HCT116 (cell line): ENCODE results near the gene KCNAB3. TPM values are rescaled to one million over a fixed set of nuclear protein-coding genes. Genes with fewer than 3 reads are reported as not detected.

ENCODE experiments used
- ATAC-seq: fragments of 200-7000 bp; cut with Tn5 transposase; 2 replicates; pipeline ENCODE4 v1.9.1; 2020; ENCODE audit warnings: mild to moderate bottlenecking, moderate library complexity
- BruUV-seq: library from RNA; stranded (reverse); fragments of 400-500 nt; replicated peaks from 2 replicates; lab custom pipeline; 2021; lab: Mats Ljungman, UMichigan
- CTCF ChIA-PET: fragments of 300-600 bp; sonication (Branson Sonifier 250); formaldehyde crosslinking; loops from one replicate; lab custom pipeline; 2021; ENCODE audit warnings: antibody characterized with exemption; lab: Charles Lee
- POLR2A ChIA-PET: fragments of 300-600, 350-600 bp; sonication (Branson Sonifier 250); formaldehyde crosslinking; loops from one replicate; lab custom pipeline; 2021; ENCODE audit warnings: antibody characterized with exemption; lab: Charles Lee
- RAD21 ChIA-PET, 2 experiments: fragments of 300-600 bp; sonication (Branson Sonifier 250); formaldehyde crosslinking; loops; one replicate each; lab custom pipeline; 2023; ENCODE audit warnings: low total read pairs in 2 of 2; ENCODE audit not compliant: uncharacterized antibody in 2 of 2, unreplicated experiment in 2 of 2, low non-redundant PET in 1 of 2; lab: Charles Lee
- DNase-seq: peaks from one replicate; pipeline ENCODE4 v3.0.0-alpha.2; 2010; ENCODE audit warnings: low read depth, low spot score
- H2AFZ ChIP-seq: fragments of 200-600 bp; shearing (Covaris generic), sonication (generic); 2 replicates; pipeline ENCODE4 v1.6.1; 2017; ENCODE audit warnings: low read depth, mixed run types, mixed read lengths, antibody characterized with exemption, low read length; ENCODE audit not compliant: poor library complexity, severe bottlenecking
- H3K27ac ChIP-seq: 2 replicates; pipeline ENCODE4 v1.5.1; 2012; ENCODE audit warnings: low read depth, low read length
- H3K27me3 ChIP-seq: fragments of 200-600 bp; sonication (generic); 2 replicates; pipeline ENCODE4 v1.6.1; 2016; ENCODE audit warnings: mixed run types, low read length, mixed read lengths; ENCODE audit not compliant: insufficient read depth
- H3K36me3 ChIP-seq, 2 experiments: fragments of 200-500 bp in 1 of 2; fragments of 200-600 bp in 1 of 2; sonication (Bioruptor generic) in 1 of 2; sonication (generic) in 1 of 2; 2 replicates each; pipeline versions ENCODE4 v1.5.1 to v1.6.1; 2014 to 2016; ENCODE audit warnings: low read length in 2 of 2, inconsistent platforms in 1 of 2, mixed read lengths in 1 of 2, mixed run types in 1 of 2; ENCODE audit not compliant: insufficient read depth in 2 of 2, control insufficient read depth in 1 of 2
- H3K4me1 ChIP-seq, 2 experiments: fragments of 200-600 bp in 1 of 2; sonication (generic) in 1 of 2; 2 replicates each; pipeline versions ENCODE4 v1.5.1 to v1.6.1; 2012 to 2017; ENCODE audit warnings: low read length in 2 of 2, inconsistent platforms in 1 of 2, mild to moderate bottlenecking in 1 of 2, mixed read lengths in 1 of 2, mixed run types in 1 of 2, moderate library complexity in 1 of 2; ENCODE audit not compliant: insufficient read depth in 2 of 2, control insufficient read depth in 1 of 2
- H3K4me2 ChIP-seq: fragments of 200-600 bp; sonication (generic); 2 replicates; pipeline ENCODE4 v1.6.1; 2017; ENCODE audit warnings: mixed run types, low read length, mixed read lengths
- H3K4me3 ChIP-seq, 2 experiments: fragments of 200-600 bp in 1 of 2; sonication (generic) in 1 of 2; replicated peaks in 1 of 2; 2 replicates each; pipeline ENCODE4 v1.5.1; 2011 to 2016; ENCODE audit warnings: low read length in 2 of 2, control low read depth in 1 of 2, low read depth in 1 of 2, mild to moderate bottlenecking in 1 of 2, mixed read lengths in 1 of 2, mixed run types in 1 of 2
- H3K79me2 ChIP-seq: fragments of 200-600 bp; sonication (generic); 2 replicates; pipeline ENCODE4 v1.6.1; 2017; ENCODE audit warnings: mild to moderate bottlenecking, mixed run types, low read length, moderate library complexity, mixed read lengths; ENCODE audit not compliant: insufficient read depth
- H3K9ac ChIP-seq: fragments of 200-600 bp; sonication (generic); 2 replicates; pipeline ENCODE4 v1.6.1; 2016; ENCODE audit warnings: low read length, mixed read lengths
- H3K9me2 ChIP-seq: fragments of 200-600 bp; sonication (generic), shearing (Covaris generic); 2 replicates; pipeline ENCODE4 v1.6.1; 2017; ENCODE audit warnings: mixed run types, mild to moderate bottlenecking, moderate library complexity; ENCODE audit not compliant: insufficient read depth
- H3K9me3 ChIP-seq, 2 experiments: fragments of 200-500 bp in 1 of 2; fragments of 200-600 bp in 1 of 2; sonication (Bioruptor generic) in 1 of 2; sonication (generic) in 1 of 2; 2 replicates each; pipeline ENCODE4 v1.6.1; 2014 to 2017; ENCODE audit warnings: low read length in 2 of 2, mixed read lengths in 2 of 2, inconsistent platforms in 1 of 2, low read depth in 1 of 2, mild to moderate bottlenecking in 1 of 2, mixed run types in 1 of 2, moderate library complexity in 1 of 2; ENCODE audit not compliant: control insufficient read depth in 1 of 2, insufficient read depth in 1 of 2
- H4K20me1 ChIP-seq: fragments of 200-600 bp; sonication (generic), shearing (Covaris generic); 2 replicates; pipeline ENCODE4 v1.6.1; 2017; ENCODE audit warnings: mixed run types, mild to moderate bottlenecking, moderate library complexity; ENCODE audit not compliant: insufficient read depth
- ATF3 ChIP-seq: IDR thresholded peaks from 2 replicates; pipeline ENCODE4 v1.6.1; 2012
- CBX3 ChIP-seq: IDR thresholded peaks from 2 replicates; pipeline ENCODE4 v1.6.1; 2012; ENCODE audit warnings: low read depth
- CTCF ChIP-seq, 3 experiments: fragments of 200-600 bp in 1 of 3; sonication (generic) in 1 of 3; IDR thresholded peaks in 2 of 3; conservative IDR thresholded peaks in 1 of 3; 2 replicates each; pipeline ENCODE4 v1.5.1; 2012 to 2017; ENCODE audit warnings: low read depth in 2 of 3, low read length in 2 of 3, antibody characterized with exemption in 1 of 3, borderline replicate concordance in 1 of 3, control low read depth in 1 of 3, mild to moderate bottlenecking in 1 of 3, mixed read lengths in 1 of 3, mixed run types in 1 of 3, moderate library complexity in 1 of 3; ENCODE audit not compliant: insufficient read depth in 1 of 3
- EGR1 ChIP-seq: IDR thresholded peaks from 2 replicates; pipeline ENCODE4 v1.6.1; 2012; ENCODE audit warnings: low read depth
- ELF1 ChIP-seq: IDR thresholded peaks from 2 replicates; pipeline ENCODE4 v1.6.1; 2012; ENCODE audit warnings: low read depth, borderline replicate concordance
- EZH2 ChIP-seq: fragments of 200-600 bp; sonication (generic); IDR thresholded peaks from 2 replicates; pipeline ENCODE4 v1.6.1; 2017; ENCODE audit warnings: antibody characterized with exemption, mixed run types
- EZH2phosphoT487 ChIP-seq: fragments of 200-600 bp; IDR thresholded peaks from 2 replicates; pipeline ENCODE4 v1.6.1; 2018; ENCODE audit warnings: antibody characterized with exemption, borderline replicate concordance
- JUND ChIP-seq: IDR thresholded peaks from 2 replicates; pipeline ENCODE4 v1.6.1; 2012
- MAX ChIP-seq: IDR thresholded peaks from 2 replicates; pipeline ENCODE4 v1.6.1; 2012
- POLR2AphosphoS5 ChIP-seq: IDR thresholded peaks from 2 replicates; pipeline ENCODE4 v1.6.1; 2011; ENCODE audit warnings: mild to moderate bottlenecking, low read depth, low read length, moderate library complexity
- RAD21 ChIP-seq: IDR thresholded peaks from 2 replicates; pipeline ENCODE4 v1.6.1; 2012; ENCODE audit warnings: low read depth, mild to moderate bottlenecking
- REST ChIP-seq: IDR thresholded peaks from 2 replicates; pipeline ENCODE4 v1.6.1; 2012; ENCODE audit warnings: low read depth
- SIN3A ChIP-seq: IDR thresholded peaks from 2 replicates; pipeline ENCODE4 v1.6.1; 2012; ENCODE audit warnings: low read depth
- SP1 ChIP-seq: IDR thresholded peaks from 2 replicates; pipeline ENCODE4 v1.6.1; 2012; ENCODE audit warnings: low read depth
- SRF ChIP-seq: IDR thresholded peaks from 2 replicates; pipeline ENCODE4 v1.6.1; 2012; ENCODE audit warnings: low read depth
- TCF7L2 ChIP-seq: IDR thresholded peaks from 2 replicates; pipeline ENCODE4 v1.7.0; 2011; ENCODE audit warnings: borderline replicate concordance, inconsistent platforms; ENCODE audit not compliant: insufficient read depth, insufficient read length; ENCODE audit errors: extremely low read depth
- ZBTB33 ChIP-seq: IDR thresholded peaks from 2 replicates; pipeline ENCODE4 v1.6.1; 2011; ENCODE audit warnings: mild to moderate bottlenecking, low read length, moderate library complexity; ENCODE audit not compliant: insufficient replicate concordance; ENCODE audit errors: extremely low read depth
- ZFX ChIP-seq: fragments of 450-650 bp; IDR thresholded peaks from 2 replicates; pipeline ENCODE4 v1.6.1; 2017
- ZNF274 ChIP-seq: fragments of 200-500 bp; sonication (Bioruptor generic); IDR thresholded peaks from 2 replicates; pipeline ENCODE4 v1.6.1; 2014; ENCODE audit warnings: mild to moderate bottlenecking, low read depth, low read length, inconsistent platforms
- intact Hi-C: fragments of 100-400 bp; cut with micrococcal nuclease; formaldehyde crosslinking; loops from 2 replicates; pipeline ENCODE4 v1.10.0; 2022
- total RNA-seq: library from RNA; stranded (reverse); gene quantifications from one replicate; pipeline ENCODE4 v1.2.1, GENCODE V29; 2021; ENCODE audit not compliant: unreplicated experiment

Gene KCNAB3
- total RNA-seq, 1 experiment from 2014 or later: 7.1 TPM

- no peak for TF ChIP-seq ZBTB33
- no peak for TF ChIP-seq EZH2
- TF ChIP-seq CBX3: no peak
- TF ChIP-seq ZFX: no peak
- TF ChIP-seq CTCF (IDR thresholded peaks at IDR 0.05 in 2 of 3, conservative IDR thresholded peaks at IDR 0.05 in 1 of 3; ENCODE audit: borderline replicate concordance in 1 of 3, insufficient read depth in 1 of 3, low read depth in 2 of 3, low read length in 2 of 3): no peak
- TF ChIP-seq POLR2AphosphoS5: no peak
- TF ChIP-seq MAX: no peak
- no peak for TF ChIP-seq ZNF274
- TF ChIP-seq ATF3: no peak
- TF ChIP-seq SIN3A: no peak
- TF ChIP-seq EZH2phosphoT487: no peak
- no peak for TF ChIP-seq JUND
- no peak for TF ChIP-seq TCF7L2
- no peak for TF ChIP-seq SRF
- no peak for TF ChIP-seq RAD21
- no peak for TF ChIP-seq SP1
- TF ChIP-seq EGR1: no peak
- no peak for TF ChIP-seq ELF1
- TF ChIP-seq REST: no peak
- TF ChIP-seq, all 23 proteins: peak for 0
- Histone ChIP-seq H3K27ac (no peak overlapping the region), H4K20me1 (no peaks in the 10 kb centered on the region), H3K9me2 (no peaks in the 10 kb centered on the region), H3K36me3 (no peaks in the 10 kb centered on the region), H2AFZ (no peak overlapping the region), H3K4me3 (no peak overlapping the region), H3K9me3 (no peaks in the 10 kb centered on the region), H3K79me2 (no peaks in the 10 kb centered on the region), H3K27me3 (no peaks in the 10 kb centered on the region), H3K4me2 (no peak overlapping the region), H3K9ac (no peak overlapping the region), H3K4me1 (no peaks in the 10 kb centered on the region)
- RAD21 ChIA-PET: no interaction called here
- POLR2A ChIA-PET: no interaction called here
- ATAC-seq (no peak), DNase-seq (no peak)
- intact Hi-C loops: no loop called here
- CTCF ChIA-PET: no interaction called here
- BruUV-seq: no TSS peak
These were observed 31.8 kb upstream of the KCNAB3 start for GRCh38 chr17:7961421-7961820.
